Stimulated activated CD8-positive, alpha-beta memory T cell treated with anti-CD3 and anti-CD28 coated beads, Interleukin-15, amount 100 ng/mL, for 48 hours (primary cell): ENCODE measurements around the gene ATP8B3.
"Not testable (repeated sequence)": the region's sequence is repeated elsewhere in the genome, so short reads cannot be mapped to it uniquely, and the experiment has no call there.

Experiments
- DNase-seq, 2 donors: peaks; one replicate each; pipeline ENCODE4 v3.0.0-alpha.2; 2020; ENCODE audit warnings: low read depth in 2 of 2

Gene ATP8B3

GRCh38 chr19:1769645-1769985 lies 42.5 kb downstream of the ATP8B3 start:
- DNase-seq: no peak

DNA sequence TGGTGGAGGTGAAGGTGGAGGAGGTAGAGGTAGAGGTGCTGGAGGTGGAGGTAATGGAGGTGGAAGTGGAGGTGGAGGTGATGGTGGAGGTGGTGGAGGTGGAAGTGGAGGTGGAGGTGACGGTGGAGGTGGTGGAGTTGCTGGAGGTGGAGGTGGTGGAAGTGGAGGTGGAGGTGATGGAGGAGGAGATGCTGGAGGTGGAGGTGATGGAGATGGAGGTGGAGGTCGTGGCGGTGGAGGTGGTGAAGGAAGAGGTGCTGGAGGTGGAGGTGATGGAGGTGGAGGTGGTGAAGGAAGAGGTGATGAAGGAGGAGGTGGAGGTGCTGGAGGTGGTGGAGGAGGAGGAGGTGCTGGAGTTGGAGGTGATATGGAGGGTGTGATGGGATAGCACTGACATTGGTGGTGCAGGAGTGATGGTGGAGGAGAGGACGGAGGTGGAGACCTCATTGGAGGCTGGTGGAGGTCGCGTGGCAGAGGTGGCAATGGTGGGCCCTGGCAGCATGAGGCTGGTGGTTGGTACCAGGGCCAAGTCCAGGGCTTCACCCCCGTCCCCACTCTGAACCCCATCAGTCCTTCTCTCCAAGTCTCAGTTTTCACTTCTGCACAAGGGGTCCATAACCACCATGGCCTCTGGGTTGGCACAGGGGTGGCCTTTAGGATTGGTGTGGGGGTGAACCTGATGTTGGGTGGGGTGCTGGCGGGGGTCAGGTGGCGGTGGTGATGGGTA lies 43.0 kb downstream of the ATP8B3 start:
- no peak for DNase-seq

DNA sequence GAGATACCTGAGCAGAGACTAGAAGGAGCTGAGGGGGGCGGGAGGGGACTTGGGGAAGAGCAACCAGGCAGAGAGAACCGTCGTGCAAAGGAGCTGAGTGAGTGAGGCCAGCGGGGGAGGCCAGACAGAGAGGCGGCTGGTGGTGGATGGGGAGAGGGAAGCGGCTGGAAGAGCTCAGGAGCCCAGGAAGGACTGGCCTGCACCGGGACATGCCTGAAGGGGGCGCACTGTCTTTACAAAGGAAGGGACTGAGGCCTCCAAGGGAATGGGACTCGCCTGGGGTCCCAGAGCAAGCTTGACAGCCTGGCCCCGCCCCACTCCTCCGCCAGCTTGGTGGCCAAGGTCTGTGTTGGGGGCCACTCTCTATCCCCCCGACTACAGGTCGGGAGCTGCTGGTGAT lies 43.8 kb downstream of the ATP8B3 start:
- DNase-seq: no peak

GRCh38 chr19:1767464-1767933 lies 44.6 kb downstream of the ATP8B3 start:
- peak in 1 of 2 donors; percentile 28 for DNase-seq

GRCh38 chr19:1766800-1767352 lies 45.2 kb downstream of the ATP8B3 start:
- DNase-seq: no peak

GRCh38 chr19:1765904-1766799 lies 45.9 kb downstream of the ATP8B3 start:
- no peak for DNase-seq

GRCh38 chr19:1765232-1765903 lies 46.7 kb downstream of the ATP8B3 start:
- no peak for DNase-seq

- DNase-seq: no peak
These were observed 47.3 kb downstream of the ATP8B3 start for GRCh38 chr19:1764729-1765128.

DNA sequence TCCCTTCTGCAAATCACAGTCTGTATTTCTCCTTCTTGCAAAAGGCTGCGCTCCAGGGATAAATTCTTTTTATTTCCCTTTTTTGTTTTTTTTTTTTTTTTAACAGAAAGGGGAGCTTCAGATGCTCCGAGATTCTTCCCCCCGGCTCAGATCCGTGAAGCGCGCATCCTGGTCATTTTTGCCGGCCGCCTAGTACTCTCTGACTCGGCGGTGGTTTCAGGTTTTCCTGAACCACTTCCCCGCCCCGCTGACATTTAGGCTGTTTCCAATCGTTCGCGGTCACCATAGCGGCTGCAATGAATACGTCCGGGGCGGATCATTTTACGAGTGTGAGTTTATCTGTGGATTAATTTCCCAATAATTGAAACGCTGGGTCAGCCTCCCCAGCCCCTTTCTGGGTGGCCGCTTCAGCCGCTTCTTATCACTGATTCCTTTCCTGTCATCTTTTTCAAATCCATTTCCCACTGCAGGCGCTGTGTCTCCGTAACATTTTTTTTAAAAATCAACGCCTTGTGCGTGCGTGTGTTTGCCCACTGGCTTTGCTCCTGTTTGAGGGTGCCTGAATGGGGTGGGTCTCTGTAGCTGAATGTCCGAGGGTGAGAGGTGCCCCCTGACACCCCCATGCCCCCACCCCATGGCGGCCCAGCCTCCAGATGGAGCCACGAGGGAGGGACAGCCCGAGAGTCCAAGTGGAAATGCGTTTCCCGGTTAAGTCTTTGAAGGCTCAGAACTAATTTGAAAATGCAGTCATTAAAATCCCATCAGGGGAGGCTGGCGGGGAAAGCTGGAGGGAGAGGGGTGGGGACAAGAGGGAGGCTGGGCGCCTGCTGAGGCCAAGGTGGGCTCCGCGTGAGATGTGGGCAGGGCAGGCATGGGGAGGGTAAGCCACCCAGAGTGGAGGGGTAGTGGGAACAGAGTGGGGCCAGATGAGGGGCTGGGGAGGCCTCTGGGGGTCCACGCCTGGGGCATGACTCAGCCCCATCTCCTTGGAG lies 48.1 kb downstream of the ATP8B3 start:
- DNase-seq: no peak

- DNase-seq: no peak
These were observed 49.6 kb downstream of the ATP8B3 start for GRCh38 chr19:1762243-1763117.

- no peak for DNase-seq
These were observed 50.4 kb downstream of the ATP8B3 start for GRCh38 chr19:1761528-1762242.

DNA sequence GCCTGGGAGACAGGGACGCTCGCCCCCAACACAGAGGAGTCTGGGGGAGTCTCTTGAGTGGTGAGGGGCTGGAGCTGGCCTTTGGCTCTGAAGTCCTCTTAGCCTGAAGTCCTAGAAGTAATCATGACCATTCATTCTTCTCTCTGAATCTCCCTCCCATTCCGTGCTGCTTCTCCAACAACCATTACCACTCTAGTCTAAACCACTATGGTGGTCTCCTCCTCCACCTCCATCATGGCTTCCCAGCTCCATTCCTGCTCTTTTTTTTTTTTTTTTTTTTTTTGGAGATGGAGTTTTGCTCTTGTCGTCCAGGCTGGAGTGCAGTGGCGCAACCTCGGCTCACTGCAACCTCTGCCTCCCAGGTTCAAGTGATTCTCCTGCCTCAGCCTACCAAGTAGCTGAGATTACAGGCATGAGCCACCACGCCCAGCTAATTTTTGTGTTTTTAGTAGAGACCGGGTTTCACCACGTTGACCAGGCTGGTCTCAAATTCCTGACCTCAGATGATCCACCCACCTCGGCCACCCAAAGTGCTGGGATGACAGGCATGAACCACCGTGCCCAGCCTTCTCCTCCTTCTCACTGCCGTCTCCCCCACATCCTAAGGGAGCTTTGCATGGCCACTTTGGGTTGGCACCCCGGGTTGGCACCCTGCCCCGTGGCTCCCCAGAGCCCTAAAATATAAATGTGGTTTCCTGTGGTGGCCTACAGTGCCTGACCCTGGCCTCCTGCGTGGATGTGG lies 51.1 kb downstream of the ATP8B3 start:
- DNase-seq: not testable (repeated sequence)

- no peak for DNase-seq
These were observed 52.1 kb downstream of the ATP8B3 start for GRCh38 chr19:1760020-1760419.

- no peak for DNase-seq
These were observed 52.8 kb downstream of the ATP8B3 start for GRCh38 chr19:1758959-1759903.

- DNase-seq: no peak
These were observed 53.9 kb downstream of the ATP8B3 start for GRCh38 chr19:1758231-1758577.

- DNase-seq: no peak
These were observed 54.4 kb downstream of the ATP8B3 start for GRCh38 chr19:1757468-1758230.
